NT2/D1 (cell line): ENCODE measurements around the gene EIF2A.

ENCODE experiments used
- DNase-seq: peaks from one replicate; pipeline ENCODE4 v3.0.0-alpha.2; 2011; ENCODE audit warnings: low read depth, low spot score
- H3K27me3 ChIP-seq: 2 replicates; pipeline ENCODE4 v1.6.0; 2011; ENCODE audit warnings: mild to moderate bottlenecking; ENCODE audit not compliant: insufficient read length, insufficient read depth
- H3K36me3 ChIP-seq: 2 replicates; pipeline ENCODE4 v1.6.1; 2011; ENCODE audit warnings: mild to moderate bottlenecking, low read length, mixed read lengths; ENCODE audit not compliant: insufficient read depth, insufficient read length
- H3K4me1 ChIP-seq: 2 replicates; pipeline ENCODE4 v1.5.1; 2011; ENCODE audit not compliant: insufficient read depth, insufficient read length
- H3K4me3 ChIP-seq: 2 replicates; pipeline ENCODE4 v1.5.1; 2011; ENCODE audit warnings: low read depth; ENCODE audit not compliant: insufficient read length
- H3K9ac ChIP-seq: 2 replicates; pipeline ENCODE4 v1.6.0; 2011; ENCODE audit warnings: low read depth; ENCODE audit not compliant: insufficient read length
- H3K9me3 ChIP-seq: 2 replicates; pipeline ENCODE4 v1.5.1; 2011; ENCODE audit warnings: mild to moderate bottlenecking, low read length; ENCODE audit not compliant: insufficient read depth
- SUZ12 ChIP-seq: IDR thresholded peaks from 2 replicates; pipeline ENCODE4 v1.6.1; 2011; ENCODE audit not compliant: insufficient read length, insufficient read depth; ENCODE audit errors: extremely low read depth
- YY1 ChIP-seq: IDR thresholded peaks from 2 replicates; pipeline ENCODE4 v1.6.1; 2011; ENCODE audit not compliant: insufficient read length, insufficient read depth
- ZNF274 ChIP-seq: IDR thresholded peaks from 2 replicates; pipeline ENCODE4 v1.6.1; 2011; ENCODE audit warnings: mild to moderate bottlenecking, low read depth, low read length

The EIF2A gene

GRCh38 chr3:150511122-150511821, 35.3 kb upstream of the EIF2A start:
- TF ChIP-seq SUZ12 (no peak), ZNF274 (no peak), YY1 (no peak)
- Histone ChIP-seq H3K4me3 (no peak overlapping the region), H3K36me3 (no peaks in the 10 kb centered on the region), H3K9ac (no peak overlapping the region), H3K9me3 (no peaks in the 10 kb centered on the region; the same call in 1 of the 2 replicates), H3K27me3 (no peaks in the 10 kb centered on the region), H3K4me1 (no peaks in the 10 kb centered on the region)
- DNase-seq, result no peak

GRCh38 chr3:150515210-150515609, 31.4 kb upstream of the EIF2A start:
- Histone ChIP-seq H3K9ac (no peak overlapping the region), H3K36me3 (no peaks in the 10 kb centered on the region), H3K4me3 (no peak overlapping the region), H3K9me3 (peaks cover 19% of the 10 kb centered on the region), H3K27me3 (no peaks in the 10 kb centered on the region), H3K4me1 (no peaks in the 10 kb centered on the region)
- no peak for TF ChIP-seq SUZ12
- TF ChIP-seq ZNF274, result no peak
- no peak for TF ChIP-seq YY1
- no peak for DNase-seq

- TF ChIP-seq YY1 (no peak), SUZ12 (no peak), ZNF274 (no peak)
- peaks cover 19% of the 10 kb centered on the region for H3K9me3 ChIP-seq
- no peaks in the 10 kb centered on the region for H3K4me1 ChIP-seq
- no peak for DNase-seq
- no peak overlapping the region for H3K4me3 ChIP-seq
- H3K9ac ChIP-seq, result no peak overlapping the region
- no peaks in the 10 kb centered on the region for H3K36me3 ChIP-seq
- H3K27me3 ChIP-seq, result no peaks in the 10 kb centered on the region
These were observed 27.6 kb upstream of the EIF2A start for GRCh38 chr3:150519026-150519425.

- Histone ChIP-seq H3K4me1 (no peaks in the 10 kb centered on the region), H3K27me3 (no peaks in the 10 kb centered on the region), H3K4me3 (no peak overlapping the region), H3K9me3 (peaks cover 19% of the 10 kb centered on the region), H3K36me3 (no peaks in the 10 kb centered on the region), H3K9ac (no peak overlapping the region)
- TF ChIP-seq SUZ12, result no peak
- TF ChIP-seq YY1, result no peak
- no peak for TF ChIP-seq ZNF274
- no peak for DNase-seq
These were observed 26.2 kb upstream of the EIF2A start for GRCh38 chr3:150520408-150520807.

- H3K9me3 ChIP-seq, result peaks cover 19% of the 10 kb centered on the region
- no peaks in the 10 kb centered on the region for H3K4me1 ChIP-seq
- H3K9ac ChIP-seq, result no peak overlapping the region
- TF ChIP-seq SUZ12, result no peak
- no peak for TF ChIP-seq ZNF274
- no peak for TF ChIP-seq YY1
- no peaks in the 10 kb centered on the region for H3K27me3 ChIP-seq
- no peak overlapping the region for H3K4me3 ChIP-seq
- no peaks in the 10 kb centered on the region for H3K36me3 ChIP-seq
- no peak for DNase-seq
These were observed 25.1 kb upstream of the EIF2A start for GRCh38 chr3:150521463-150521862.

- Histone ChIP-seq H3K9me3 (peaks cover under 1% of the 10 kb centered on the region; the same call in 1 of the 2 replicates), H3K4me1 (no peaks in the 10 kb centered on the region), H3K9ac (no peak overlapping the region), H3K4me3 (no peak overlapping the region), H3K36me3 (no peaks in the 10 kb centered on the region), H3K27me3 (no peaks in the 10 kb centered on the region)
- no peak for TF ChIP-seq SUZ12
- no peak for TF ChIP-seq YY1
- TF ChIP-seq ZNF274, result no peak
- no peak for DNase-seq
These were observed 23.0 kb upstream of the EIF2A start for GRCh38 chr3:150523538-150523937.

GRCh38 chr3:150527464-150528255, 18.9 kb upstream of the EIF2A start:
- H3K36me3 ChIP-seq, result no peaks in the 10 kb centered on the region
- H3K4me1 ChIP-seq, result no peaks in the 10 kb centered on the region
- no peaks in the 10 kb centered on the region for H3K9me3 ChIP-seq
- H3K4me3 ChIP-seq, result no peak overlapping the region
- no peak for TF ChIP-seq YY1
- no peak for TF ChIP-seq ZNF274
- H3K27me3 ChIP-seq, result no peaks in the 10 kb centered on the region
- no peak for DNase-seq
- H3K9ac ChIP-seq, result no peak overlapping the region
